Panc1 (cell line): ENCODE data around the gene MAGEL2. TPM values are rescaled to one million over a fixed set of nuclear protein-coding genes. Genes with fewer than 3 reads are reported as not detected.

Source experiments
- ATAC-seq: fragments of 200-7000 bp; cut with Tn5 transposase; 2 replicates; pipeline ENCODE4 v1.9.1; 2020; ENCODE audit warnings: mild to moderate bottlenecking, moderate library complexity
- BruUV-seq: library from RNA; stranded (reverse); fragments of 400-500 nt; replicated peaks from 2 replicates; lab custom pipeline; 2021; lab: Mats Ljungman, UMichigan
- CTCF ChIA-PET: fragments of 300-600 bp; sonication (Branson Sonifier 250); formaldehyde crosslinking; loops from one replicate; lab custom pipeline; 2022; ENCODE audit warnings: antibody characterized with exemption; lab: Charles Lee
- POLR2A ChIA-PET: fragments of 300-600 bp; sonication (Branson Sonifier 250); formaldehyde crosslinking; loops from one replicate; lab custom pipeline; 2022; ENCODE audit warnings: antibody characterized with exemption; lab: Charles Lee
- DNase-seq: peaks from one replicate; pipeline ENCODE4 v3.0.0-alpha.2; 2010; ENCODE audit warnings: low read depth, low spot score
- H3K27ac ChIP-seq: 2 replicates; pipeline ENCODE4 v1.5.1; 2011; ENCODE audit warnings: mild to moderate bottlenecking, low read length, inconsistent platforms
- H3K27me3 ChIP-seq: fragments of 200-500 bp; sonication (Bioruptor generic); 2 replicates; pipeline ENCODE4 v1.6.0; 2014; ENCODE audit warnings: low read length, inconsistent platforms; ENCODE audit not compliant: control insufficient read depth, insufficient read depth
- H3K36me3 ChIP-seq: fragments of 200-500 bp; sonication (Bioruptor generic); 2 replicates; pipeline ENCODE4 v1.5.1; 2014; ENCODE audit warnings: inconsistent platforms, mild to moderate bottlenecking, low read length, moderate library complexity; ENCODE audit not compliant: control insufficient read depth, insufficient read depth
- H3K4me1 ChIP-seq: 2 replicates; pipeline ENCODE4 v1.5.1; 2011; ENCODE audit warnings: inconsistent platforms, mild to moderate bottlenecking, low read length, moderate library complexity; ENCODE audit not compliant: control insufficient read depth, insufficient read depth
- H3K4me3 ChIP-seq, 2 experiments: 2 replicates each; pipeline ENCODE4 v1.5.1; 2011 to 2012; ENCODE audit warnings: low read depth in 2 of 2, low read length in 2 of 2, mild to moderate bottlenecking in 2 of 2, inconsistent platforms in 1 of 2, moderate library complexity in 1 of 2
- H3K9me3 ChIP-seq: fragments of 200-500 bp; sonication (Bioruptor generic); 2 replicates; pipeline ENCODE4 v1.5.1; 2014; ENCODE audit warnings: low read depth, mild to moderate bottlenecking, inconsistent platforms, low read length, moderate library complexity; ENCODE audit not compliant: control insufficient read depth, insufficient read depth
- POLR2AphosphoS5 ChIP-seq: IDR thresholded peaks from 2 replicates; pipeline ENCODE4 v1.6.1; 2012; ENCODE audit warnings: mild to moderate bottlenecking, low read depth, low read length, moderate library complexity
- SIN3A ChIP-seq: IDR thresholded peaks from 2 replicates; pipeline ENCODE4 v1.6.1; 2012; ENCODE audit warnings: low read depth, mild to moderate bottlenecking, low read length, moderate library complexity, borderline replicate concordance; ENCODE audit not compliant: insufficient read depth
- TCF7L2 ChIP-seq: IDR thresholded peaks from 2 replicates; pipeline ENCODE4 v1.6.1; 2011; ENCODE audit warnings: mild to moderate bottlenecking, low read depth, low read length, inconsistent platforms
- in situ Hi-C: cut with HindIII; loops from 2 replicates; pipeline ENCODE4 v1.10.0; 2016; ENCODE audit warnings: low sequenced_read_pairs, low pct_unique_long_range_greater_than_20kb
- intact Hi-C: fragments of 100-400 bp; cut with micrococcal nuclease; formaldehyde crosslinking; loops from one replicate; pipeline ENCODE4 v1.10.0; 2022; ENCODE audit not compliant: unreplicated experiment
- total RNA-seq: library from RNA; stranded (reverse); gene quantifications from one replicate; pipeline ENCODE4 v1.2.1, GENCODE V29; 2021; ENCODE audit not compliant: unreplicated experiment
- TF ChIP-seq, protein P1 (sequence below): fragments of 450-650 bp; IDR thresholded peaks from 2 replicates; pipeline ENCODE4 v1.5.1; 2017; ENCODE audit warnings: mild to moderate bottlenecking
- TF ChIP-seq, protein P2 (sequence below), 2 experiments: IDR thresholded peaks; 2 replicates each; pipeline ENCODE4 v1.6.1; 2011 to 2012; ENCODE audit warnings: low read depth in 2 of 2, control low read depth in 1 of 2, low read length in 1 of 2, mild to moderate bottlenecking in 1 of 2, moderate library complexity in 1 of 2; ENCODE audit not compliant: insufficient read depth in 1 of 2

Gene MAGEL2
- total RNA-seq, 1 experiment from 2014 or later, result not detected

DNA sequence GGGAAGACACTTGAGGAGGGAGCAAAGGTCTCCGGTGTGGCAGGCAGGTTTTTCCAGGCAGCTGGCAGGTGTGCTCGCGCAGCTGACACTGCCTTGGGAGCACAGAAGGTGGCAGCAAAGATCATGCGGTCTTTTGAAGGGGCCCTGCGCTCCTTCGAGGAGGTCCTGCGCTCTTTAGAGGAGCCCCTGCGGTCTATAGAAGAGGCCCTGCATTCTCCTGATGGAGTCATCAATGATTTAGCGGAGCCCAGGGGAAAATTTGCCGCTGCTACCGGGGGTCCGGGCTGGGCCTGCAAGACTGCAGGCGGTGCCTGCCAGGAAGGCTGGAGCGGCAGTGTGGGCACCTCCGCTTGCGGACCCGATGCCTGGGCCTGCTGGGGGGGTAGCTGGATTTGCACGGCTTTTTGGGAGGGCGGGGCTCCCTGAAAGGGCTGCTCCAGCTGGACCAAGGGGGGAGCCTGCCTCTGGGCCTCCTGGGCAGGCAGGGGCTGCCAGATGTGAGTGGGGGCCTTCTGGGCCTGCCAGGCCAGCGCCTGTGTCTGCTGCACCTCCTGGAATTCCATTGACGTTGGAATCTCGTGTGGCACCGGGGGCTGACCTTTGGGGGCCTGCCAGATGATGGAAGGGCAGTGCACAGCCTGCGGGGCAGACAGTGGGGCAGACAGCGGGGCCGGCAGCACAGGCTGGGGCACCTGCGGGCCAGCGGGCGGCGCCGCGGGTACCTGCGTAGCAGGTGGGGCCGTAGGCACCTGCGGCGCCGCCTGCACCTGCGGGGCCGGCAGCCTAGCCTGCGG, 2.1 kb downstream of the MAGEL2 start:
- ATAC-seq, result no peak
- ChIA-PET CTCF (interaction anchor here (1.2 kb wide), 1 partner anchor 221 kb away, joined by 4 read pairs; no protein-coding TSS in a partner anchor), POLR2A (no interaction called here)
- no peak for DNase-seq
- intact Hi-C loops, result loop anchor here (5.0 kb wide), 1 partner anchor 212 kb away; no protein-coding TSS in a partner anchor
- Histone ChIP-seq H3K36me3 (no peaks in the 10 kb centered on the region), H3K27me3 (peaks cover 6% of the 10 kb centered on the region), H3K27ac (no peak overlapping the region), H3K9me3 (no peaks in the 10 kb centered on the region), H3K4me1 (no peaks in the 10 kb centered on the region), H3K4me3 (no peak overlapping the region)
- BruUV-seq, result no TSS peak
- in situ Hi-C loops, result no loop called here
- TF ChIP-seq, protein P1, sequence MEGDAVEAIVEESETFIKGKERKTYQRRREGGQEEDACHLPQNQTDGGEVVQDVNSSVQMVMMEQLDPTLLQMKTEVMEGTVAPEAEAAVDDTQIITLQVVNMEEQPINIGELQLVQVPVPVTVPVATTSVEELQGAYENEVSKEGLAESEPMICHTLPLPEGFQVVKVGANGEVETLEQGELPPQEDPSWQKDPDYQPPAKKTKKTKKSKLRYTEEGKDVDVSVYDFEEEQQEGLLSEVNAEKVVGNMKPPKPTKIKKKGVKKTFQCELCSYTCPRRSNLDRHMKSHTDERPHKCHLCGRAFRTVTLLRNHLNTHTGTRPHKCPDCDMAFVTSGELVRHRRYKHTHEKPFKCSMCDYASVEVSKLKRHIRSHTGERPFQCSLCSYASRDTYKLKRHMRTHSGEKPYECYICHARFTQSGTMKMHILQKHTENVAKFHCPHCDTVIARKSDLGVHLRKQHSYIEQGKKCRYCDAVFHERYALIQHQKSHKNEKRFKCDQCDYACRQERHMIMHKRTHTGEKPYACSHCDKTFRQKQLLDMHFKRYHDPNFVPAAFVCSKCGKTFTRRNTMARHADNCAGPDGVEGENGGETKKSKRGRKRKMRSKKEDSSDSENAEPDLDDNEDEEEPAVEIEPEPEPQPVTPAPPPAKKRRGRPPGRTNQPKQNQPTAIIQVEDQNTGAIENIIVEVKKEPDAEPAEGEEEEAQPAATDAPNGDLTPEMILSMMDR, result peak; percentile 35
- no peak for TF ChIP-seq TCF7L2

- intact Hi-C loops (loop anchor here (5.0 kb wide), 1 partner anchor 212 kb away; no protein-coding TSS in a partner anchor), in situ Hi-C loops (no loop called here)
- no TSS peak for BruUV-seq
Measured at GRCh38 chr15:23644829-23645228, 2.8 kb downstream of the MAGEL2 start.

More at GRCh38 chr15:23644829-23645228, 2.8 kb downstream of the MAGEL2 start:
- H3K36me3 ChIP-seq, result no peaks in the 10 kb centered on the region
- no peaks in the 10 kb centered on the region for H3K4me1 ChIP-seq
- CTCF ChIA-PET, result interaction anchor here (1.2 kb wide), 1 partner anchor 222 kb away, joined by 4 read pairs; no protein-coding TSS in a partner anchor
- ATAC-seq, result no peak
- TF ChIP-seq, protein P1, result no peak
- no peak for TF ChIP-seq POLR2AphosphoS5
- TF ChIP-seq, protein P2, sequence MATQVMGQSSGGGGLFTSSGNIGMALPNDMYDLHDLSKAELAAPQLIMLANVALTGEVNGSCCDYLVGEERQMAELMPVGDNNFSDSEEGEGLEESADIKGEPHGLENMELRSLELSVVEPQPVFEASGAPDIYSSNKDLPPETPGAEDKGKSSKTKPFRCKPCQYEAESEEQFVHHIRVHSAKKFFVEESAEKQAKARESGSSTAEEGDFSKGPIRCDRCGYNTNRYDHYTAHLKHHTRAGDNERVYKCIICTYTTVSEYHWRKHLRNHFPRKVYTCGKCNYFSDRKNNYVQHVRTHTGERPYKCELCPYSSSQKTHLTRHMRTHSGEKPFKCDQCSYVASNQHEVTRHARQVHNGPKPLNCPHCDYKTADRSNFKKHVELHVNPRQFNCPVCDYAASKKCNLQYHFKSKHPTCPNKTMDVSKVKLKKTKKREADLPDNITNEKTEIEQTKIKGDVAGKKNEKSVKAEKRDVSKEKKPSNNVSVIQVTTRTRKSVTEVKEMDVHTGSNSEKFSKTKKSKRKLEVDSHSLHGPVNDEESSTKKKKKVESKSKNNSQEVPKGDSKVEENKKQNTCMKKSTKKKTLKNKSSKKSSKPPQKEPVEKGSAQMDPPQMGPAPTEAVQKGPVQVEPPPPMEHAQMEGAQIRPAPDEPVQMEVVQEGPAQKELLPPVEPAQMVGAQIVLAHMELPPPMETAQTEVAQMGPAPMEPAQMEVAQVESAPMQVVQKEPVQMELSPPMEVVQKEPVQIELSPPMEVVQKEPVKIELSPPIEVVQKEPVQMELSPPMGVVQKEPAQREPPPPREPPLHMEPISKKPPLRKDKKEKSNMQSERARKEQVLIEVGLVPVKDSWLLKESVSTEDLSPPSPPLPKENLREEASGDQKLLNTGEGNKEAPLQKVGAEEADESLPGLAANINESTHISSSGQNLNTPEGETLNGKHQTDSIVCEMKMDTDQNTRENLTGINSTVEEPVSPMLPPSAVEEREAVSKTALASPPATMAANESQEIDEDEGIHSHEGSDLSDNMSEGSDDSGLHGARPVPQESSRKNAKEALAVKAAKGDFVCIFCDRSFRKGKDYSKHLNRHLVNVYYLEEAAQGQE (IDR thresholded peaks at IDR 0.05; ENCODE audit: insufficient read depth in 1 of 2, low read depth in 2 of 2, low read length in 1 of 2), result no peak
- TF ChIP-seq TCF7L2, result no peak
- no peak for TF ChIP-seq SIN3A
- no peaks in the 10 kb centered on the region for H3K9me3 ChIP-seq
- no peak overlapping the region for H3K27ac ChIP-seq
- H3K4me3 ChIP-seq, result no peak overlapping the region
- POLR2A ChIA-PET, result no interaction called here
- no peak for DNase-seq
- H3K27me3 ChIP-seq, result peaks cover 6% of the 10 kb centered on the region; the same call in 1 of the 2 replicates
